Bronchial epithelial cell (primary cell): ENCODE measurements around the gene CHD3. TPM values are rescaled to one million over a fixed set of nuclear protein-coding genes. Genes with fewer than 3 reads are reported as not detected.

Source experiments
- DNase-seq: peaks from one replicate; pipeline ENCODE4 v3.0.0-alpha.2; 2010; ENCODE audit warnings: low read depth
- FAIRE-seq: peaks from 2 replicates; lab custom pipeline; 2011; peaks lifted over from hg19 to GRCh38; lab: Jason Lieb, UNC
- H3K27me3 ChIP-seq: 2 replicates; pipeline ENCODE4 v1.5.1; 2011; ENCODE audit warnings: low read length; ENCODE audit not compliant: control insufficient read depth, insufficient read depth
- H3K36me3 ChIP-seq: 2 replicates; pipeline ENCODE4 v1.5.1; 2011; ENCODE audit warnings: low read length; ENCODE audit not compliant: control insufficient read depth, insufficient read depth
- H3K4me3 ChIP-seq: 2 replicates; pipeline ENCODE4 v1.5.1; 2011; ENCODE audit warnings: mild to moderate bottlenecking, low read depth, low read length, control low read depth
- CTCF ChIP-seq: IDR thresholded peaks from 2 replicates; pipeline ENCODE4 v1.5.1; 2011; ENCODE audit warnings: mild to moderate bottlenecking, moderate library complexity, low read length, control low read depth, inconsistent platforms; ENCODE audit not compliant: insufficient read depth, severe bottlenecking
- total RNA-seq: library from RNA; depleted of rRNA; stranded (reverse); fragments of >200 nt; gene quantifications from 2 replicates; pipeline ENCODE4 v1.2.1, GENCODE V29; 2014

Gene CHD3
- total RNA-seq, 1 donor from 2014 or later, result 41.3 TPM

DNA sequence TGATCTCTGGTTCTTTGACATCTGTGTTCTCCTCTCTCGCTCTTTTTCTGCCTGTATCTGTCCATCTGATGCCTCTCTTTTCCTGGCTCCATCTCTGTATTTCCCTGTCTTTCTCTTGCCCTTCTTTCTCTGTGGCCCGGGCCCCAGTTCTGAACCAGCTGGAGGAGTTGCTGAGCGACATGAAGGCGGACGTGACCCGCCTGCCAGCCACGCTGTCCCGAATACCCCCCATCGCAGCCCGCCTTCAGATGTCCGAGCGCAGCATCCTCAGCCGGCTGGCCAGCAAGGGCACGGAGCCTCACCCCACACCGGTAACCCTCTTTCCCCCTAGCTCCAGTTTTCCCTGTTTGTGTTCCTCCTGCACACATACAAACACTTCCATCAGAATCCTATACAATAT lies 21.7 kb downstream of the CHD3 start:
- no peak for DNase-seq
- no peak for FAIRE-seq
- H3K36me3 ChIP-seq, result peaks cover 32% of the 10 kb centered on the region
- H3K4me3 ChIP-seq, result no peak overlapping the region
- no peak for TF ChIP-seq CTCF
- H3K27me3 ChIP-seq, result no peaks in the 10 kb centered on the region

GRCh38 chr17:7910711-7911110 lies 22.1 kb downstream of the CHD3 start:
- Histone ChIP-seq H3K4me3 (no peak overlapping the region), H3K27me3 (no peaks in the 10 kb centered on the region), H3K36me3 (peaks cover 29% of the 10 kb centered on the region)
- TF ChIP-seq CTCF, result no peak
- DNase-seq (no peak), FAIRE-seq (no peak)

- TF ChIP-seq CTCF, result no peak
- Histone ChIP-seq H3K4me3 (no peak overlapping the region), H3K36me3 (peaks cover 27% of the 10 kb centered on the region), H3K27me3 (no peaks in the 10 kb centered on the region)
- FAIRE-seq (no peak), DNase-seq (no peak)
Measured at GRCh38 chr17:7911116-7911515, 22.5 kb downstream of the CHD3 start.

DNA sequence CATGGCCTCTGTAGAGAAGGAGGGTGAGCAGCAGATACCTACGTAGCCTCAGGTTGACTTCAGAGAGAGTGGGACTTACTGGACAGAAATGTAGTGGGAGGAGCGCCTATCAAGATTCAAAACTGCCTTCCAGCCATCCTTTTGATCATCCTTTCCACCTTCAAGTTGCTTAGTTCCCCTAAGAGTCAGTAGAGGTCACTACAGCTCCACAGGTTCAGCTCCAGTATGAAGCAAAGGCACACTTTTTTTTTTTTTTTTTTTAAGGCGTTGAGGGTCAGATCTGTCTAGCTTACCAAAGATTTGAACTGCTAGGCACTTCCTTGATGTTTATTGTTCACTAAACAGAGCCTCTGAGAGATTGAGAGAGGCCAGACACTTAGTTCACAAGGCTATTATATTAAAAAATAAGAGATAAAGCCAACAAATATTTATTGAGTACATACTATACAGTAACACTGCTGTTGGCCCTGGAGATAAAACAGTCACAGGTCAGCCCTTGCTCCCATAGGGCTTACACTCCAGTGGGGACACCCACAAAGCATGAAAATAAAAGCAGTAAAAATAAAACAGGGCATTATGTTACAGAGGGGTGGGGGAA lies 24.4 kb downstream of the CHD3 start:
- peaks cover 14% of the 10 kb centered on the region for H3K36me3 ChIP-seq
- H3K4me3 ChIP-seq, result no peak overlapping the region
- TF ChIP-seq CTCF, result peak; percentile 76
- H3K27me3 ChIP-seq, result no peaks in the 10 kb centered on the region
- DNase-seq, result peak; percentile 83
- FAIRE-seq, result no peak

- no peak for FAIRE-seq
- H3K4me3 ChIP-seq, result peak overlapping the region; percentile 57
- H3K27me3 ChIP-seq, result no peaks in the 10 kb centered on the region
- no peak for TF ChIP-seq CTCF
- no peak for DNase-seq
- H3K36me3 ChIP-seq, result peaks cover 7% of the 10 kb centered on the region
Measured at GRCh38 chr17:7915179-7915610, 26.6 kb downstream of the CHD3 start.
